NB4 (cell line): ENCODE data around the gene TBC1D4.

Source experiments
- MAX ChIP-seq: IDR thresholded peaks from 2 replicates; pipeline ENCODE4 v1.6.1; 2011; ENCODE audit warnings: low read depth, low read length
- MYC ChIP-seq: IDR thresholded peaks from 2 replicates; pipeline ENCODE4 v1.6.1; 2011; ENCODE audit warnings: low read depth, low read length
- POLR2A ChIP-seq: IDR thresholded peaks from 2 replicates; pipeline ENCODE4 v1.6.1; 2011; ENCODE audit warnings: mild to moderate bottlenecking; ENCODE audit not compliant: insufficient read length; ENCODE audit errors: extremely low read depth
- TF ChIP-seq, protein P1 (sequence below): IDR thresholded peaks from one replicate; pipeline ENCODE4 v1.5.1; 2012; ENCODE audit warnings: low read depth, low read length

- TF ChIP-seq MAX (no peak), POLR2A (no peak), MYC (no peak)
- TF ChIP-seq, protein P1, sequence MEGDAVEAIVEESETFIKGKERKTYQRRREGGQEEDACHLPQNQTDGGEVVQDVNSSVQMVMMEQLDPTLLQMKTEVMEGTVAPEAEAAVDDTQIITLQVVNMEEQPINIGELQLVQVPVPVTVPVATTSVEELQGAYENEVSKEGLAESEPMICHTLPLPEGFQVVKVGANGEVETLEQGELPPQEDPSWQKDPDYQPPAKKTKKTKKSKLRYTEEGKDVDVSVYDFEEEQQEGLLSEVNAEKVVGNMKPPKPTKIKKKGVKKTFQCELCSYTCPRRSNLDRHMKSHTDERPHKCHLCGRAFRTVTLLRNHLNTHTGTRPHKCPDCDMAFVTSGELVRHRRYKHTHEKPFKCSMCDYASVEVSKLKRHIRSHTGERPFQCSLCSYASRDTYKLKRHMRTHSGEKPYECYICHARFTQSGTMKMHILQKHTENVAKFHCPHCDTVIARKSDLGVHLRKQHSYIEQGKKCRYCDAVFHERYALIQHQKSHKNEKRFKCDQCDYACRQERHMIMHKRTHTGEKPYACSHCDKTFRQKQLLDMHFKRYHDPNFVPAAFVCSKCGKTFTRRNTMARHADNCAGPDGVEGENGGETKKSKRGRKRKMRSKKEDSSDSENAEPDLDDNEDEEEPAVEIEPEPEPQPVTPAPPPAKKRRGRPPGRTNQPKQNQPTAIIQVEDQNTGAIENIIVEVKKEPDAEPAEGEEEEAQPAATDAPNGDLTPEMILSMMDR, result no peak
Observed at GRCh38 chr13:75255147-75255546, 226.8 kb downstream of the TBC1D4 start.
